ENCODE measurements around the gene HIVEP3.

Gene HIVEP3

GRCh38 chr1:41626146-41626545, 292.6 kb downstream of the HIVEP3 start:
- Histone ChIP-seq H3K4me1 (ENCODE audit: low read depth, poor library complexity, severe bottlenecking) (peaks cover 28% of the 10 kb centered on the region), H2AFZ (ENCODE audit: low read depth) (no peak overlapping the region), H3K4me3 (IDR thresholded peaks at IDR 0.05; ENCODE audit: insufficient read depth, low read depth, low read length) (no peak overlapping the region), H3K9ac (no peak overlapping the region), H3K79me2 (ENCODE audit: insufficient read depth, low read depth) (no peaks in the 10 kb centered on the region), H3K36me3 (ENCODE audit: insufficient read depth) (no peaks in the 10 kb centered on the region), H3K27me3 (ENCODE audit: insufficient read depth, low read depth) (no peaks in the 10 kb centered on the region), H3K4me2 (no peak overlapping the region), H3K27ac (no peak overlapping the region), H4K20me1 (ENCODE audit: insufficient read depth) (no peaks in the 10 kb centered on the region)
- TF ChIP-seq, protein P1, sequence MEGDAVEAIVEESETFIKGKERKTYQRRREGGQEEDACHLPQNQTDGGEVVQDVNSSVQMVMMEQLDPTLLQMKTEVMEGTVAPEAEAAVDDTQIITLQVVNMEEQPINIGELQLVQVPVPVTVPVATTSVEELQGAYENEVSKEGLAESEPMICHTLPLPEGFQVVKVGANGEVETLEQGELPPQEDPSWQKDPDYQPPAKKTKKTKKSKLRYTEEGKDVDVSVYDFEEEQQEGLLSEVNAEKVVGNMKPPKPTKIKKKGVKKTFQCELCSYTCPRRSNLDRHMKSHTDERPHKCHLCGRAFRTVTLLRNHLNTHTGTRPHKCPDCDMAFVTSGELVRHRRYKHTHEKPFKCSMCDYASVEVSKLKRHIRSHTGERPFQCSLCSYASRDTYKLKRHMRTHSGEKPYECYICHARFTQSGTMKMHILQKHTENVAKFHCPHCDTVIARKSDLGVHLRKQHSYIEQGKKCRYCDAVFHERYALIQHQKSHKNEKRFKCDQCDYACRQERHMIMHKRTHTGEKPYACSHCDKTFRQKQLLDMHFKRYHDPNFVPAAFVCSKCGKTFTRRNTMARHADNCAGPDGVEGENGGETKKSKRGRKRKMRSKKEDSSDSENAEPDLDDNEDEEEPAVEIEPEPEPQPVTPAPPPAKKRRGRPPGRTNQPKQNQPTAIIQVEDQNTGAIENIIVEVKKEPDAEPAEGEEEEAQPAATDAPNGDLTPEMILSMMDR (conservative IDR thresholded peaks at IDR 0.05; ENCODE audit: low read depth, low read length), result no peak

DNA sequence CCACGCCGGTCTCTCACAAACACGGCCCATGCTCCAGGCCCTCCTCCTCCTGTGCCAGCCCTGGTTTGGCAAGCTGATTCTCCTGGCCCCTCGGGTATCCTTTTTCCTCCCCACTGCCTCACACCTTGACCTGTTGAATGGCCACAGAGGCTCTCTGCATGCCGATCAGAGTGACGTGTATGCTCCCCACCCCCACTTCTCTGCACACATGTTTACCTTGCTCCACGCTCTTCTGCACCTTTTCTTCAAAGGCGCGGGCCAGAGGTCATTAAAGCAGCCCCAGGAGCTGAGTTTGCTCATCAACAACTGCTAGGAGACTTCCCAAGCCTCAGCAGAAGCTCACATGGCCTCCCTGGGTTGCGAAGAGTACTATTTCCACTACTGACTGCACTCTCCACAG, 295.0 kb downstream of the HIVEP3 start:
- Histone ChIP-seq H2AFZ (ENCODE audit: low read depth) (no peak overlapping the region), H4K20me1 (ENCODE audit: insufficient read depth) (no peaks in the 10 kb centered on the region), H3K4me2 (peak overlapping the region; percentile 58), H3K79me2 (ENCODE audit: insufficient read depth, low read depth) (no peaks in the 10 kb centered on the region), H3K9ac (no peak overlapping the region), H3K4me3 (IDR thresholded peaks at IDR 0.05; ENCODE audit: insufficient read depth, low read depth, low read length) (peak overlapping the region; percentile 45), H3K4me1 (ENCODE audit: low read depth, poor library complexity, severe bottlenecking) (peaks cover 45% of the 10 kb centered on the region), H3K36me3 (ENCODE audit: insufficient read depth) (no peaks in the 10 kb centered on the region), H3K27ac (0 out of 2 replicates have a peak overlapping the region, but pooled peaks have one; percentile 16), H3K27me3 (ENCODE audit: insufficient read depth, low read depth) (no peaks in the 10 kb centered on the region)
- TF ChIP-seq, protein P1 (conservative IDR thresholded peaks at IDR 0.05; ENCODE audit: low read depth, low read length), result no peak

GRCh38 chr1:41622859-41623732, 295.6 kb downstream of the HIVEP3 start:
- Histone ChIP-seq H3K4me1 (ENCODE audit: low read depth, poor library complexity, severe bottlenecking) (peaks cover 45% of the 10 kb centered on the region), H2AFZ (ENCODE audit: low read depth) (peak overlapping the region; percentile 48; the same call in 1 of the 2 replicates), H3K4me2 (peak overlapping the region; percentile 58), H3K27me3 (ENCODE audit: insufficient read depth, low read depth) (no peaks in the 10 kb centered on the region), H4K20me1 (ENCODE audit: insufficient read depth) (no peaks in the 10 kb centered on the region), H3K27ac (peak overlapping the region; percentile 16; the same call in 1 of the 2 replicates), H3K36me3 (ENCODE audit: insufficient read depth) (no peaks in the 10 kb centered on the region), H3K9ac (no peak overlapping the region; the same call in 1 of the 2 replicates), H3K79me2 (ENCODE audit: insufficient read depth, low read depth) (no peaks in the 10 kb centered on the region), H3K4me3 (IDR thresholded peaks at IDR 0.05; ENCODE audit: insufficient read depth, low read depth, low read length) (peak overlapping the region; percentile 45)
- TF ChIP-seq, protein P1 (conservative IDR thresholded peaks at IDR 0.05; ENCODE audit: low read depth, low read length), result no peak

GRCh38 chr1:41622402-41622801, 296.3 kb downstream of the HIVEP3 start:
- Histone ChIP-seq H3K4me2 (peak overlapping the region; percentile 58), H3K4me1 (ENCODE audit: low read depth, poor library complexity, severe bottlenecking) (peaks cover 45% of the 10 kb centered on the region)
- TF ChIP-seq, protein P1 (conservative IDR thresholded peaks at IDR 0.05; ENCODE audit: low read depth, low read length), result no peak

More at GRCh38 chr1:41622402-41622801, 296.3 kb downstream of the HIVEP3 start:
- no peaks in the 10 kb centered on the region for H3K27me3 ChIP-seq (ENCODE audit: insufficient read depth, low read depth)
- no peak overlapping the region for H2AFZ ChIP-seq (ENCODE audit: low read depth)
- H3K9ac ChIP-seq, result no peak overlapping the region
- no peaks in the 10 kb centered on the region for H3K36me3 ChIP-seq (ENCODE audit: insufficient read depth)
- no peaks in the 10 kb centered on the region for H4K20me1 ChIP-seq (ENCODE audit: insufficient read depth)
- H3K27ac ChIP-seq, result no peak overlapping the region
- H3K4me3 ChIP-seq (IDR thresholded peaks at IDR 0.05; ENCODE audit: insufficient read depth, low read depth, low read length), result no peak overlapping the region
- no peaks in the 10 kb centered on the region for H3K79me2 ChIP-seq (ENCODE audit: insufficient read depth, low read depth)

Data from KMS-11 (cell line).